Mucosa of gallbladder (tissue), 1 donor: ENCODE measurements around the gene MUTYH. TPM values are rescaled to one million over a fixed set of nuclear protein-coding genes. Genes with fewer than 3 reads are reported as not detected.

Source experiments
- total RNA-seq: library from RNA; stranded (reverse); gene quantifications from one replicate; pipeline ENCODE4 v1.2.1, GENCODE V29; 2021
- donor health status: DM: no; HTN: no; CAD: no.

Gene MUTYH
- total RNA-seq, 1 donor from 2014 or later: 30.5 TPM

Other genes with a start within 250 kb of the MUTYH start
- gene ZSWIM5, start 133.8 kb downstream of the MUTYH start, total RNA-seq: 4.4 TPM
- 0.17 TPM for gene HPDL, start 13.5 kb downstream of the MUTYH start, total RNA-seq
- gene TOE1, start 270 bp downstream of the MUTYH start, total RNA-seq: 7.9 TPM
- gene TESK2, start 150.7 kb upstream of the MUTYH start, total RNA-seq: 6.0 TPM
- 0.89 TPM for gene CCDC163, start 159.6 kb upstream of the MUTYH start, total RNA-seq
- gene MMACHC, start 159.9 kb upstream of the MUTYH start, total RNA-seq: 7.5 TPM
- 435 TPM for gene PRDX1, start 181.4 kb upstream of the MUTYH start, total RNA-seq
- gene AKR1A1, start 210.4 kb upstream of the MUTYH start, total RNA-seq: 175 TPM
- gene NASP, start 243.6 kb upstream of the MUTYH start, total RNA-seq: 43.7 TPM